Measurements from ENCODE around the gene ZCCHC8. TPM values are rescaled to one million over a fixed set of nuclear protein-coding genes. Genes with fewer than 3 reads are reported as not detected.

ZCCHC8 gene
- total RNA-seq, 1 donor from 2014 or later: 32.4 TPM

DNA sequence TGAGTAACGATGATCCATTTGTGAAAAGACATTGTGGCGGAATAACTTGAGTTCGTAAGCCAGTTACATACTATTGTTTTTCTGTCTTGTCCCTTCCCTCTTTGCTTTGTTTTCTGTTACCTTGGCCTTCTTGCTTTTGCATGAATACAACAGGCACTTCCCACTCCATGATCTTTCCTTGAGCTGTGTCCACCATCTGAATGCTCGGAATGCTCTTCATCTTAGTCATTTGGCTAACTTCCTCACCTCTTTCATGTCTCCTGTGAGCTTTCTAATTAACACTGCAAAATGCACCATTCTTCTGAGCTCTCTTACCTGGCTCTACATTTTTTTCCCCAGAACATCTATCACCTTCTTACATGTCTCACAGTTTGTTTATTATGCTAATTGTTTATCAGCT, 36.3 kb upstream of the ZCCHC8 start:
- no peak for DNase-seq (ENCODE audit: low read depth, low spot score)
- no peak overlapping the region for H3K27ac Mint-ChIP-seq (ENCODE audit: unreplicated experiment)
- H3K36me3 Mint-ChIP-seq (ENCODE audit: low read depth): no peaks in the 10 kb centered on the region
- H3K4me3 Mint-ChIP-seq: no peak overlapping the region
- no peaks in the 10 kb centered on the region for H3K27me3 Mint-ChIP-seq (ENCODE audit: low read depth)
- H3K9me3 Mint-ChIP-seq: no peaks in the 10 kb centered on the region
- TF ChIP-seq, protein P1, sequence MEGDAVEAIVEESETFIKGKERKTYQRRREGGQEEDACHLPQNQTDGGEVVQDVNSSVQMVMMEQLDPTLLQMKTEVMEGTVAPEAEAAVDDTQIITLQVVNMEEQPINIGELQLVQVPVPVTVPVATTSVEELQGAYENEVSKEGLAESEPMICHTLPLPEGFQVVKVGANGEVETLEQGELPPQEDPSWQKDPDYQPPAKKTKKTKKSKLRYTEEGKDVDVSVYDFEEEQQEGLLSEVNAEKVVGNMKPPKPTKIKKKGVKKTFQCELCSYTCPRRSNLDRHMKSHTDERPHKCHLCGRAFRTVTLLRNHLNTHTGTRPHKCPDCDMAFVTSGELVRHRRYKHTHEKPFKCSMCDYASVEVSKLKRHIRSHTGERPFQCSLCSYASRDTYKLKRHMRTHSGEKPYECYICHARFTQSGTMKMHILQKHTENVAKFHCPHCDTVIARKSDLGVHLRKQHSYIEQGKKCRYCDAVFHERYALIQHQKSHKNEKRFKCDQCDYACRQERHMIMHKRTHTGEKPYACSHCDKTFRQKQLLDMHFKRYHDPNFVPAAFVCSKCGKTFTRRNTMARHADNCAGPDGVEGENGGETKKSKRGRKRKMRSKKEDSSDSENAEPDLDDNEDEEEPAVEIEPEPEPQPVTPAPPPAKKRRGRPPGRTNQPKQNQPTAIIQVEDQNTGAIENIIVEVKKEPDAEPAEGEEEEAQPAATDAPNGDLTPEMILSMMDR (conservative IDR thresholded peaks at IDR 0.05): no peak
- no peaks in the 10 kb centered on the region for H3K4me1 Mint-ChIP-seq

DNA sequence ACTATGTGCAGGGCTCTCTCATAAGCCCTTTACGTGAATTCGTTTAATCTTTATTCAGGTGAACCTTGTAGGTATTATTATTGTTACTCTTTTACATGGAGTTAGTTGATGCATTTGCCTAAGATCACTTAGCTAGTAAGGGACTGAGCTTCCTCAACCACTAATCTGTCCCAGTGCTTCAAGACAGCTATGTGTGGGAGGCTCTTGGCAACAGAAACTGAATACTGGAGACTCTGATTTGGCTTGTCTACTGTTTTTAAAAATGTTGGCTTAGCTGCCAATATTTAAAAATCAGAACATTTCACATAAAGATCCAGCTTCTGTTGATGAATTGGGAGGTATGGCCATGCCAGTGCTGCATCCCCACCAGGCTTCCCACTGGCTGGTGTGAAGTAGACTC, 33.1 kb upstream of the ZCCHC8 start:
- H3K4me3 Mint-ChIP-seq: no peak overlapping the region
- DNase-seq (ENCODE audit: low read depth, low spot score): no peak
- no peaks in the 10 kb centered on the region for H3K36me3 Mint-ChIP-seq (ENCODE audit: low read depth)
- H3K27ac Mint-ChIP-seq (ENCODE audit: unreplicated experiment): no peak overlapping the region
- H3K4me1 Mint-ChIP-seq: no peaks in the 10 kb centered on the region
- no peaks in the 10 kb centered on the region for H3K27me3 Mint-ChIP-seq (ENCODE audit: low read depth)
- no peaks in the 10 kb centered on the region for H3K9me3 Mint-ChIP-seq
- TF ChIP-seq, protein P1 (conservative IDR thresholded peaks at IDR 0.05): no peak

DNA sequence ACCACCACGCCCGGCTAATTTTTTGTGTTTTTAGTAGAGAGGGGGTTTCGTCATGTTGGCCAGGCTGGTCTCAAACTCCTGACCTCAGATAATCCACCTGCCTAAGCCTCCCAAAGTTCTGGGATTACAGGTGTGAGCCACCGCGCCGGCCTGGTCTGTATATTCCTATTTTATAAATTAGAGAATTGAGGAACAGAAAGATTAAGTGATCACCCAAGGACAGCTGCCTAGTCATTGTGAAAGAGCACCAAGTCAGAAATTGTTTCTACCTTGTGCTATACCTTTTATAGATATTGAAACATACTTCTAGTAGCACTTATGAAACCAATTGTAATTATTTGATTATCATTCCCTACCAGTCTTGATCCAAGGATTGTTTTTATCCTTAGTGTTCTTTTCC, 28.3 kb upstream of the ZCCHC8 start:
- Mint-ChIP-seq H3K4me3 (no peak overlapping the region), H3K27me3 (ENCODE audit: low read depth) (no peaks in the 10 kb centered on the region), H3K4me1 (peaks cover 5% of the 10 kb centered on the region), H3K27ac (ENCODE audit: unreplicated experiment) (no peak overlapping the region), H3K9me3 (no peaks in the 10 kb centered on the region), H3K36me3 (ENCODE audit: low read depth) (no peaks in the 10 kb centered on the region)
- no peak for DNase-seq (ENCODE audit: low read depth, low spot score)
- TF ChIP-seq, protein P1 (conservative IDR thresholded peaks at IDR 0.05): no peak

DNA sequence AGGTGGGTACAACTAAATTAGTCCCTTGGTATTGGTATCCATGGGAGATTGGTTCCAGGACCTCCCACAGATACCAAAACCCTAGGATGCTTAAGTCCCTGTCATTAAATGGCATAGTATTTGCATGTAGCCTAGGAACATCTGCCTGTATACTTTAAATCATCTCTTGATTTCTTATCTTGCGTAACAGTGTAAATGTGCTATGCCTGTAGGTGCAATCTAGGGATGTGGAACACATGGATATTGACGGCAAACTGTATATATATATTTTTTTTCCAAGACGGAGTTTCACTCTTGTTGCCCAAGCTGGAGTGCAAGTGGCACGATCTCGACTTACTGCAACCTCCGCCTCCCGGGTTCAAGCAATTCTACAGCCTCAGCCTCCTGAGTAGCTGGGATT, 27.9 kb upstream of the ZCCHC8 start:
- Mint-ChIP-seq H3K36me3 (ENCODE audit: low read depth) (peaks cover under 1% of the 10 kb centered on the region), H3K27me3 (ENCODE audit: low read depth) (no peaks in the 10 kb centered on the region), H3K4me1 (peaks cover 9% of the 10 kb centered on the region), H3K27ac (ENCODE audit: unreplicated experiment) (no peak overlapping the region), H3K4me3 (no peak overlapping the region), H3K9me3 (no peaks in the 10 kb centered on the region)
- TF ChIP-seq, protein P1 (conservative IDR thresholded peaks at IDR 0.05): no peak
- DNase-seq (ENCODE audit: low read depth, low spot score): no peak

DNA sequence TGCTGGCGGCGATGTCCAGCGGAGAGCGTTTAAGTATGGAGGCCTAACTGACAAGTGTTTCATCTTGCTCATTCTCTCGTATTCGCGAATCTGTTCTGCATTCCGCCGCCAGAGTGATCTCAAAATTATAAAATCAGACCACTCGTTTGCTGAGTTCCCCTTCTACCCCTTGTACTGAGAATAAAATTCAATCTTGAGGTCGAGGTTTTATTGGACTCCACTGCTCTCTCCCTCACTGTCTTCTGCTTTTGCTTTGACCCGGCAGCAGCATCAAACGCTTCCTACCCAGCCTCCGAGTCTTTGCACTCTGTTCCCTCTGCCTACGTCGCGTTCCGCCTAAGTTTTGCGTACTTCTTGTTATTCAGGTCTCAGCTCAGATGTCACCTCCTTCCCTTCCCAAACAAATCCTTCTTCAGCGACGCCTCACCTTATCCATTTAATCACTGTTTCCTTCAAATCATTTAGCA, 26.8 kb upstream of the ZCCHC8 start:
- TF ChIP-seq, protein P1 (conservative IDR thresholded peaks at IDR 0.05): no peak
- no peak overlapping the region for H3K27ac Mint-ChIP-seq (ENCODE audit: unreplicated experiment)
- peaks cover 4% of the 10 kb centered on the region for H3K36me3 Mint-ChIP-seq (ENCODE audit: low read depth)
- no peak for DNase-seq (ENCODE audit: low read depth, low spot score)
- no peaks in the 10 kb centered on the region for H3K9me3 Mint-ChIP-seq
- no peaks in the 10 kb centered on the region for H3K27me3 Mint-ChIP-seq (ENCODE audit: low read depth)
- H3K4me3 Mint-ChIP-seq: no peak overlapping the region
- H3K4me1 Mint-ChIP-seq: peaks cover 18% of the 10 kb centered on the region
